HG03575 (cell line): ENCODE measurements around the gene STX10.

Source experiments
- ATAC-seq: cut with Tn5 transposase; IDR thresholded peaks from one replicate; pipeline ENCODE4 v1.9.1; 2021; ENCODE audit not compliant: unreplicated experiment, insufficient number of reproducible peaks, low FRiP score; ENCODE audit errors: extremely low read depth

STX10 gene

DNA sequence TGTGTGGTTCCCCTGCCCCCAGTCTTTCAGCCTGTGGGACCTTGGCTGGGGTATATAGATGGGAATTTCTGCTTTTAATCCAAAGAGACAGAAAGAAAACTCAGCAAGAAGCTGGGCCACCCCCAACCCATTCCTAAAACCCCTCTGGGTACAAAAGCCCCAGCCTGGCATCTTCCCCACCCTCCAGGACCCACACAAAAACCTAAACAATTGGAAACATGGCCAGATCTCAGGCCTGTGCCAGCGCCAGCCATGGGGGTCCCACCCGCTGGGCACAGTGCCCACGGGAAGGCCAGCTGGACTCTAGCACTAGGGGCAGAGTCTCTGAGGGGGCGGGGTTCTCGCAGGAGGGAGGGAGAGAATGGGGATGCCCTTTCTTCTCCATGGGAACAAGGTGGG lies 56.1 kb downstream of the STX10 start:
- ATAC-seq: no peak
